ENCODE measurements around the gene GNG12. TPM values are rescaled to one million over a fixed set of nuclear protein-coding genes. Genes with fewer than 3 reads are reported as not detected.

Gene GNG12
- total RNA-seq, 1 experiment from 2014 or later: 14.3 TPM

GRCh38 chr1:67689267-67690017 is 143.8 kb downstream of the GNG12 start:
- Mint-ChIP-seq H3K4me1 (peaks cover 21 to 25% of the 10 kb centered on the region in 2 experiments), H3K36me3 (ENCODE audit: insufficient read depth in 1 of 3, low read depth in 3 of 3) (peaks cover 3 to 18% (median 11%) of the 10 kb centered on the region in 3 experiments), H3K27me3 (ENCODE audit: low read depth) (no peaks in the 10 kb centered on the region), H3K4me3 (no peak overlapping the region), H3K9me3 (no peaks in the 10 kb centered on the region; a peak in 1 of 5 replicates), H3K27ac (no peak overlapping the region)
- Histone ChIP-seq H3K18ac (ENCODE audit: insufficient read length, low read depth, low read length) (no peak overlapping the region), H2BK15ac (ENCODE audit: low read depth, low read length) (no peak overlapping the region), H3K27ac (ENCODE audit: insufficient read length, low read depth, low read length) (no peak overlapping the region), H3K27me3 (ENCODE audit: insufficient read depth, low read length) (no peaks in the 10 kb centered on the region), H3K79me1 (ENCODE audit: insufficient read depth, low read depth, low read length, poor library complexity, severe bottlenecking) (no peaks in the 10 kb centered on the region), H3K9ac (ENCODE audit: extremely low read depth, insufficient read length, low read length) (no peak overlapping the region), H2BK12ac (ENCODE audit: insufficient read length, low read depth, low read length) (no peak overlapping the region), H2AK5ac (ENCODE audit: insufficient read length, low read length) (no peak overlapping the region), H2BK20ac (ENCODE audit: low read depth, low read length, poor library complexity, severe bottlenecking) (no peak overlapping the region), H3K9me3 (ENCODE audit: control insufficient read depth, low read depth, low read length) (no peaks in the 10 kb centered on the region), H3K4ac (ENCODE audit: low read depth, low read length) (no peak overlapping the region), H4K5ac (ENCODE audit: insufficient read length, low read depth, low read length) (no peak overlapping the region), H3K23me2 (ENCODE audit: insufficient read length, low read depth, low read length, poor library complexity, severe bottlenecking) (peaks cover 5% of the 10 kb centered on the region), H2BK120ac (ENCODE audit: low read depth, low read length, poor library complexity, severe bottlenecking) (no peak overlapping the region), H4K8ac (replicated peaks; ENCODE audit: insufficient read length, low read depth, low read length) (no peak overlapping the region), H3K4me2 (ENCODE audit: insufficient read depth, insufficient read length, low read length) (no peak overlapping the region), H3K14ac (ENCODE audit: insufficient read depth, low read length) (no peak overlapping the region), H2AFZ (ENCODE audit: low read length) (no peak overlapping the region), H4K91ac (ENCODE audit: insufficient read length, low read depth, low read length) (no peak overlapping the region), H3K4me1 (ENCODE audit: insufficient read depth, low read length) (peaks cover 3% of the 10 kb centered on the region; the same call in 1 of the 2 replicates), H2BK5ac (ENCODE audit: insufficient read length, low read length) (no peak overlapping the region), H4K20me1 (ENCODE audit: control insufficient read depth, insufficient read depth, insufficient read length) (no peaks in the 10 kb centered on the region), H3T11ph (ENCODE audit: low read length) (no peak overlapping the region), H3K56ac (ENCODE audit: insufficient read length, low read depth, low read length) (no peak overlapping the region), H3K23ac (ENCODE audit: insufficient read length, low read depth, low read length) (no peak overlapping the region), H3K79me2 (ENCODE audit: insufficient read depth, low read length) (no peaks in the 10 kb centered on the region)
- no peak for DNase-seq
- no peak for TF ChIP-seq CTCF (conservative IDR thresholded peaks at IDR 0.05)
- no CpG with 5 or more reads among the region's 3 CpGs for WGBS (ENCODE audit: extremely low coverage, insufficient read length, low lambda C conversion rate)

All from H9 (cell line).